GM12801 (cell line): ENCODE measurements around the gene MAGI3.

Experiments
- TF ChIP-seq, protein P1 (sequence below): IDR thresholded peaks from one replicate; pipeline ENCODE4 v1.5.1; 2011; ENCODE audit warnings: control low read depth; ENCODE audit not compliant: insufficient read length; ENCODE audit errors: extremely low read depth

MAGI3 gene

DNA sequence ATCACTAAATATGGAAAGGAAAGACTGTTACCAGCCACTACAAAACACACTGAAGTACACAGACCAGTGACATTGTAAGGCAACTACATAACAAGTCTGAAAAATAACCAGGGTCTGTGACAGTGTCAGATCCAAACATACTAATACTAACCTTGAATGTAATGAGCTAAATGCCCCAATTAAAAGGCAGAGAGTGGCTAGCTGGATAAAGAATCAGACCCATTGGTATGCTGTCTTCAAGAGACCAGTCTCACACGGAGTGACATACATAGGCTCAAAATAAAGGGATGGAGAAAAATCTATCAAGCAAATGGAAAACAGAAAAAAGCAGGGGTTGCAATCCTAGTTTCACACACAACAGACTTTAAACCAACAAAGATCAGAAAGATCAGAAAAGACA is 100.1 kb downstream of the MAGI3 start:
- TF ChIP-seq, protein P1, sequence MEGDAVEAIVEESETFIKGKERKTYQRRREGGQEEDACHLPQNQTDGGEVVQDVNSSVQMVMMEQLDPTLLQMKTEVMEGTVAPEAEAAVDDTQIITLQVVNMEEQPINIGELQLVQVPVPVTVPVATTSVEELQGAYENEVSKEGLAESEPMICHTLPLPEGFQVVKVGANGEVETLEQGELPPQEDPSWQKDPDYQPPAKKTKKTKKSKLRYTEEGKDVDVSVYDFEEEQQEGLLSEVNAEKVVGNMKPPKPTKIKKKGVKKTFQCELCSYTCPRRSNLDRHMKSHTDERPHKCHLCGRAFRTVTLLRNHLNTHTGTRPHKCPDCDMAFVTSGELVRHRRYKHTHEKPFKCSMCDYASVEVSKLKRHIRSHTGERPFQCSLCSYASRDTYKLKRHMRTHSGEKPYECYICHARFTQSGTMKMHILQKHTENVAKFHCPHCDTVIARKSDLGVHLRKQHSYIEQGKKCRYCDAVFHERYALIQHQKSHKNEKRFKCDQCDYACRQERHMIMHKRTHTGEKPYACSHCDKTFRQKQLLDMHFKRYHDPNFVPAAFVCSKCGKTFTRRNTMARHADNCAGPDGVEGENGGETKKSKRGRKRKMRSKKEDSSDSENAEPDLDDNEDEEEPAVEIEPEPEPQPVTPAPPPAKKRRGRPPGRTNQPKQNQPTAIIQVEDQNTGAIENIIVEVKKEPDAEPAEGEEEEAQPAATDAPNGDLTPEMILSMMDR = no peak

DNA sequence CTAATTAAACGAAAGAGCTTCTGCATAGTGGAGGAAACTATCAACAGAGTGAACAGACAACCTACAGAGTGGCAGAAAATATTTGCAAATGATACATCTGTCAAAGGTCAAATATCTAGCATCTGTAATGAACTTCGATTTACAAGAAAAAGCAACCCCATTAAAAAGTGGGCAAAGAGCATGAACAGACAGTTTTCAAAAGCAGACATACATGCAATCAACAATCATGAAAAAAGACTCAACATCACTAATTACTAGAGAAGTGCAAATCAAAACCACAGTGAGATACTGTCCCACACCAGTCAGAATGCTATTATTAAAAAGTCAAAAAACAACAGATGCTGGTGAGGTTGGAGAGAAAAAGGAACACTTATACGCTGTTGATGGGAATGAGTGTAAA is 103.2 kb downstream of the MAGI3 start:
- TF ChIP-seq, protein P1 = no peak

DNA sequence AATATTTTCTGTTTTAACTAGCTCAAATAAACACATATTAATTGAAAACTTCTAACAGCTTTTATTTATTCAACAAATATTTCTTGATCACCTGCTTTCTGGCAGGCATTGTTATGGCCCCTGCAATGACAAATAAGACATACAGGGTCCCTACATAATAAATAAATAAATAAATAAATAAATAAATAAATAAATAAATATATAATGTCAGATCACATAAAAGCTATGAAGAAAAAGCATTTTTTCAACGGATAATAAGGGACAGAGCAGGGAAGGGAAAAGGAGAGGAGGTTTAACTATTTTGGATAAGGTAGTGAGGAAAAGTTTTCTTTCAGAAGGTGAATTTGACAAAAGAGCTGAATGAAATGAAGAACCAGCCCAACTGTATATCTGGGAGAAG is 115.0 kb downstream of the MAGI3 start:
- TF ChIP-seq, protein P1 = no peak

DNA sequence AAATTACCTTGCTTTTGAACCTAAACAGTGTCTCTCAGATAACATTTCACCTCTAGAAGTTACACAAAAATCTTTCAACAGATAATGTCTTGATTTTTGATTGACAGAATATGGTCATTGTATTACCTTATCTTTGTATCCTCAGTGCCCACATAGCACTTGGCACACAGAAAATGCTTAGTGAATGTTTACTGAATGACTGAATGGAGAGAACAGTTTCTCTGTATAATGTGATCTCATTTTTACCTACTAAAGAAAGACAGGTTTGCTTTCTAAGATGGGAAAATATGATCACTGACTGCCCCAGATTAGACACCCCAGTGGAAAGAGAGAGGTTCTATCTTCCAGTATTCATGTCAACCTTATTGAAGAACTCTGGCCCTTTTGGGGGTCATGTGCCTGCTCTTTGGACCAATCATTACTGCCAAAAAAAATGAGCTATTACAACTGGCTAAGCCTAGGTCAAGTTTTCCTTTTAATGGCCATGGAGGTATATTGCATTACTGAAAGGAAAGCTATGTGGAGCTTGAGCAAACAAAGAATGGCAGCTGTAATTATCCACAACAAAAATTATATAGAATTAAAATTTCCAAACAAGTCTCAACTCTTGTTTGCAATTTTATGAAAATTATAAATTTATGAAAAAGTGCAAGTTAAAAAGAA is 117.4 kb downstream of the MAGI3 start:
- TF ChIP-seq, protein P1 = no peak

DNA sequence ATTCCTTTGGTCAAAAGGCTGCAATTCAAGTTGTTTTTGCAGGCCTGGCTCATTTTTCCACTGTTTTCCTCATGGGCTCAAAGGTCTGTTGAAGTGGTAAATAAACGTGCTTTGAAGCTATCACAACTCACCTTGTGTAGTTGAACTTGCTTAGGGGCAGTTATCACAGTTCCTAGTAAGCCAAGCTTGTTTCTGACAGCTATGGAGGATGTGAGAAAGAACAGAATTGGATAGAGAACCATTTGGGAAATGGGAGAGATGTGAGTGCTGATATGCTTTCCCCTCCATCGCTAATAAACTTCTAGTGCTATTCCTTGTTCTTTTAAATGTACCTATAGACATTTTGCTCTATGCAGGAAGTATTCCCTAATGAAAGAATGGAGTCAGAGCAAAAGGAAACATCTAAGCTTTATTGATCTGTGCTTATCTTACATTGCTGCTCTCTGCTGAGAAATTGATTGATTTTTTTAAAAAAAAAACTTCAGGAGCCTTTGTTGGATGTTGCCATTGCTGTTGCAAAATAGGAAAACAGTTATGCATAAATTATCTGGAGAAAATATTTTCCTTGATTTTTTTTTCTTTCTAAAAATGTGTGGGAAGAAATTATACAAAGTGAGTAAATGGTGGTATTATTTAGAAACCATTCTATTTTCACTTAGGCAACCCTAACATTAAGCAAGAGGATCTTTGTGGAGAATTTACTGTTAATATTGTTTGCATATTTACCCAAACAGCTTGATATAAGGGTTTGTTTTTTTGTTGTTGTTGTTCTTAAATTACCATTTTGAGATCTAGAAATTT is 118.2 kb downstream of the MAGI3 start:
- TF ChIP-seq, protein P1 = no peak

DNA sequence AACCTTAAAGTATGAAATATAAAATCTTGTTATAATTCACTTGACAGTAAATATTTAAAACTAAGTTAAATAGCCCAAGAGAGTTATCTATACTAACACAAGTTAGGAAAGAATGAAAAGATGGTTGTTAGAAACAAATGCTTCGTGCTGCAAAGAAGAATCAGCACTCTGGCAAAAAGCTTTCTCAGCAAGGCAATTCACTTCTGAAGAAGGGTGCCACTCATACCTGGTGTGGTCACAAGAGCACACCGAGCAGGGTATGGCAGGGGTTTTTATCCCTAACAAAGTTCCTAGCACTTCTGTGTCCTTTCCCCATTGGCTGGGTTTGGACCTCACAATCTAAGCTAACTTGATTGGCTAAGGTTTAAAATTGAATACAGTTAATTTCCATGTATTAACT is 121.0 kb downstream of the MAGI3 start:
- TF ChIP-seq, protein P1 = no peak

DNA sequence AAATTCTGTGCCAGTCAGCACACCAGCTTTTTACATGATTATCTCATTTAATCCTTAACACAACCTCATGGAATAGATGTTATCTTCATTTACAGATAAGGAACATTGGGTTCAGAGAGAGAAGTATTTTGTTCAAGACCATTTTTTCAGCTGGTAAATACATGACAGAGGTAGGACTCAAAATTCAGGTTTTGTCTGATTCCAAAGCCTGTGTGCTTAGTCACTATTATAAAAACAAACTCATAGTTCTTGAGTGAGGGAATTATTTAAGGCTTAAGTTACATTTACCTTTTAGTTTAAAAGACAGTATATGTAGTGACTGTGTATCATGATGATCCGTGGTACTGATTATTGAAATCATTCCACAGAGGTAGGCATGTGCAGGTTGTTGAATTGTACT is 125.2 kb downstream of the MAGI3 start:
- TF ChIP-seq, protein P1 = no peak
